NOMO-1 treated with DMSO at 0.1 percent for 48 hours (cell line): ENCODE data around the gene RARRES1.
A peak's percentile ranks its signal among the peaks of the same experiment; 100 is the strongest.
"Not testable (repeated sequence)": the region's sequence is repeated elsewhere in the genome, so short reads cannot be mapped to it uniquely, and the experiment has no call there.

Experiments used
- DNase-seq: peaks from one replicate; lab custom pipeline; 2025; ENCODE audit not compliant: unreplicated experiment; lab: John Stamatoyannopoulos, UW

The RARRES1 gene

GRCh38 chr3:158700559-158700958 lies 31.7 kb downstream of the RARRES1 start:
- DNase-seq = no peak

GRCh38 chr3:158696618-158697017 lies 35.6 kb downstream of the RARRES1 start:
- no peak for DNase-seq

GRCh38 chr3:158693866-158694456 lies 38.3 kb downstream of the RARRES1 start:
- not testable (repeated sequence) for DNase-seq

- DNase-seq = no peak
These were observed 47.1 kb downstream of the RARRES1 start for GRCh38 chr3:158685159-158685558.

- DNase-seq = peak; percentile 4
These were observed 48.9 kb downstream of the RARRES1 start for GRCh38 chr3:158683230-158683962.

- no peak for DNase-seq
These were observed 51.4 kb downstream of the RARRES1 start for GRCh38 chr3:158680861-158681260.

GRCh38 chr3:158679547-158680000 lies 52.7 kb downstream of the RARRES1 start:
- no peak for DNase-seq

GRCh38 chr3:158678687-158679086 lies 53.6 kb downstream of the RARRES1 start:
- no peak for DNase-seq

- DNase-seq = no peak
These were observed 59.8 kb downstream of the RARRES1 start, which contains the start of gene LXN for GRCh38 chr3:158672215-158673176. TSS of gene LXN (minus strand) at chr3:158672648. CDS start at chr3:158672478, 170 bp downstream.

- no peak for DNase-seq
These were observed 60.4 kb downstream of the RARRES1 start for GRCh38 chr3:158671821-158672214.

- no peak for DNase-seq
These were observed 63.8 kb downstream of the RARRES1 start for GRCh38 chr3:158668506-158668905.

GRCh38 chr3:158666416-158666815 lies 65.8 kb downstream of the RARRES1 start:
- DNase-seq = no peak

- DNase-seq = no peak
These were observed 68.4 kb downstream of the RARRES1 start for GRCh38 chr3:158663832-158664231.

- DNase-seq = no peak
These were observed 69.0 kb downstream of the RARRES1 start for GRCh38 chr3:158663246-158663645.

- no peak for DNase-seq
These were observed 71.5 kb downstream of the RARRES1 start for GRCh38 chr3:158660711-158661110.

GRCh38 chr3:158659454-158660237 lies 72.6 kb downstream of the RARRES1 start:
- DNase-seq = peak; percentile 52

- DNase-seq = no peak
These were observed 73.4 kb downstream of the RARRES1 start for GRCh38 chr3:158658889-158659288.

GRCh38 chr3:158652463-158652862 lies 79.8 kb downstream of the RARRES1 start:
- DNase-seq = no peak

- no peak for DNase-seq
These were observed 81.1 kb downstream of the RARRES1 start for GRCh38 chr3:158651192-158651591.

GRCh38 chr3:158649791-158650190 lies 82.5 kb downstream of the RARRES1 start:
- DNase-seq = no peak
